NCI-H1694 treated with DMSO at 0.1 percent for 48 hours (cell line): ENCODE results near the gene LIG1.
A peak's percentile ranks its signal among the peaks of the same experiment; 100 is the strongest.

Source experiments
- DNase-seq: peaks from one replicate; lab custom pipeline; 2025; lab: John Stamatoyannopoulos, UW

The LIG1 gene

DNA sequence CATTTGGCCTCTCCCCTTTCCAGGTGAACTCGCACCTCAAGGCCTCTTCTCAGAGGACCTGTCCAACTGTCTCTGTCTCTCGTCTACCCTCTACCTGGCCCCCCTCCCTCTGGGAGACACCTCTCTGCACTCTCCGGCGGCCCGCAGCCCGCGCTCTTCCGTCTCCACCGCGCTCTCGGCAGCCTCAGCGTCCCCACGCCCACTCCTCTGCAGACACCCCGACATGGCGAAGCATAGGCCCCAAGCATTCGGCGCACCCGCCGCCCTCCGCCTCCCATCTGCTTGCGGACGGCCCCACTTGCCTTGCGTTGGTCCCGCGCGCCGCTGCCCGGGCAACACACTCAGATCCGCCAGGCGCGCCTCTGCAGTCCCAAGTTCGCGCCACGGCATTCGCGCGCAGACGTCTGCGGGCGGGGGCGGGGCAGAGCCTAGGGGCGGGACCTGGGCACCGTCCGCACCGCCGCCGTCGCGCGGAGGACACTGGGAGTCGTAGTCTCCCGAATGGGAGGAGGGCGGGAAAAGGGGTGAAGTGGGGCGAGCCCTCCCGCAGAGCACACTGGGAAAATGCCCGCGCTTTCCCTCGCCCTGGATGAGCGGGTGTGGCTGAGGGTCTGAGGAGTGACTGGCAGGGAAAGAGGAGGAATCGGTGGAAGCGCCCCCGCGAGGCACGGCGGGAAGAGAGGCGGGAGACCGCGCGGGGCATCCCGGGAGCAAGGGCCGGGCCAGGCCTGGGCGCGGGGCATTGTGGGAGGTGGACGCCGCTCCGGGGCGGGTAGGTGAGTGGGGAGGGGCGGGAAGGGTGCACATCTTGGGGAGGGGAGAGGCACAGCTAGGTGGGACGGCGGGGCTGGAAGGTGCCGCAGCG is at the start of gene LIG1, which contains the start of gene ZSWIM9:
Gene LIG1 (minus strand): TSS at position 406 of the 865 bp plus-strand sequence. CDS start 4,778 bp downstream, outside the sequence.
Gene ZSWIM9 (plus strand): TSS at position 742 of the 865 bp plus-strand sequence. CDS start 1,123 bp downstream, outside the sequence.
- peak; percentile 94 for DNase-seq

GRCh38 chr19:48218997-48219396 is 48.9 kb upstream of the LIG1 start:
- no peak for DNase-seq

GRCh38 chr19:48216933-48217332 is 46.8 kb upstream of the LIG1 start:
- DNase-seq = no peak

DNA sequence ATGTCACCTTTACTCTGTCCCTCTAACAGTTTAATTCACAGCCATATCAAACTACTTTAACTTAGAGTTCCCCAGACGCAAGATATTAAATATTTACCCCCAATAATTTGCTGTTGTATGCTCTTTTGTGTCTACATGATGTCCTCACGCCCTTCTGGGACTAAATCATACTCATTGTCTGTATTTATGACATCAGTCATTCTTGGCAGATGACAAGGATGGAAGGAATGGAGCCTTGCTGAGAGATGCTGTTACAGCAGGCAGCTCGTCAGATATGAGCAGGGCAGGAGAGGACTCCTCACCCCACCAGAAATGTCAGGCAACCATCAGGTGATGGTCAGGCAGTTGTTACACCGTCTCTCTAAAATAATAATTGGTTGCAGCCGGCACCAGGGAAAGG is 43.8 kb upstream of the LIG1 start:
- no peak for DNase-seq

DNA sequence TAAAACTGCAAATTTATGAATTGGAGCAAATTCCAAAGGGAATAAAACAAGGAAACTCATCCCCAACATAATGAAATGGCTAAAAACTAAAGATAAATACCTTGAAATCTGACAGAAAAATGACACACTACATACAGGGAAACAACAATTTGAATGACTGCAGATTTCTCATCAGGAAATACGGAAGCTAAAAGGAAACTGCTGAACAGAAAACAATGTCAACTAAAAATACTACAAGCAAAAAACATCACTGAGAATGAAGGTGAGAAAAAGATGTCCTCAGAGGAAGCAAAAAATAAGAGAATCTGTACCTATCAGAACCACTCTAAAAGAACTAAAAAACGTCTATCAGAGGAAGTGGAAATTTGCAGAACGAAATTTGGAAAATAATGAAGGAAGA is 39.9 kb upstream of the LIG1 start:
- no peak for DNase-seq

DNA sequence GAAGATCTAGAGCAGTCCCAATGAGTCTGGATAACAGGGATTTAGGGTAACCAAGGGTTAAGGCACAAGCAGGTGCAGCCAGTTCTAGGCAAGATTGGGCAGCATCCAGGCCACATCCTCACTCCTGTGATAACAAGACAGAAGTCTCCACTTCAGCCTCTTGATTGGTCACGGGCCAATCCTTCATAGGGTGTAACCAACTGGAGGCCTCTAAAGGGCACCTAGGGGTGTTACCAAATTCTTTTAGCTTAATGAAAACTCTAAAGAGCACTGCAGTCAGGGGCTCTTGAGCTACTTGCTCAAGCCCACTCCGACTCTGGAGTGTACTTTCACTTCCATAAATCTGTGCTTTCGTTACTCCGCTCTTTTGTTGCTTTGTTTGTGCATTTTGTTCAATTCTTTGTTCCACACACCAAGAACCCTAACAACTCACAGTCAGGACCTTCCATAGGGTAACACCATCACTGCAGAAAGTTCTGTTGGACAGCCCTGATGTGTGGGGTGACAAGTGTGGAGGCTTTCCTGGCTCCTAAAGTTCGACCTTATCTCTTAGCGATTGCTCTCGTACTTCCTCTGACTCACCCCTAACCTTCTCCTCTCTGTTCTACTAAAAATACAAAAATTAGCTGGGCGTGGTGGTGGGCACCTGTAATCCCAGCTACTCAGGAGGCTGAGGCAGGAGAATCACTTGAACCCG is 36.4 kb upstream of the LIG1 start:
- no peak for DNase-seq

DNA sequence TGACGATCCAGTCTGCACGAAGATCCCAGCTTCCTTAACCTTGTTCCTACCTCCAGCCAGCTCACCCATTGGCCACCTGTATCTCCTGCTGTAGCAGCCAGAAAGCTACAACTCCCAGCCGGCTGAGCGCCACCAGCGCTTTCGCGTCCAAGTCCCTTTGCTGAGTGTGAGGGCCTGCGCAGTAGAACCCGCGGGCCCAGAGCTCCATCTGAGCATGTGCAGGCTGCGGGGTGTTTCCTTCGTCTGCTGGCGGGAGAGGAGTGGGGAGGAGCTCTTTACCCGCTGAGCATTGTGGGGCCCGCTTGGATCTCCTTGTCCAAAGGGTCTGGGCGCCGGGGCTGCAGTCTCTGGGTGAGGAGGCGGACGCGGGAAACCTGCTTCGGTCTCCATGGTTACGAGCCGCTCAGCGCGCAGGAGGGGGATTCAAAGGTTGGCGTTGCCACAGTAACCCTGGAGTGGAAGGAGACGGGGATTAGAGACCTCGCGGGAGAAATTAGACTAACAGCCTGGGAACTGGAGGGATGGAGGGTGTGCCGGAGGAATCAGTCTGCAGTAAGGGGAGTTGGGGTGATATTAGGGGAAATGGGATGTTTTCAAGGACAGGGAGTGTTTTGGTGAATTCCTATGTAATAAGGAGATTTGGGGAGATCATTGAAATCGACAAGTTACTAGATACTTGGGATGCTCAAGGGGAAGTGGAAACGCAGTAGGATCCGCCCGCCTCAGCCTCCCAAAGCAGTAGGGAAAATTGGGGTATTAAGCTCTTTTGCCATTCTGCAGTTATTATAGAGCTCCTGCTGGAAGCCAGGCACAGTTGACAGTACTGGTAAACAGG is 33.9 kb upstream of the LIG1 start:
- peak; percentile 98 for DNase-seq

- peak; percentile 57 for DNase-seq
Measured at GRCh38 chr19:48203222-48203793, 33.2 kb upstream of the LIG1 start.

GRCh38 chr19:48196933-48197665 is 27.0 kb upstream of the LIG1 start:
- no peak for DNase-seq

- DNase-seq = no peak
Measured at GRCh38 chr19:48196321-48196763, 26.2 kb upstream of the LIG1 start.

GRCh38 chr19:48194844-48195830 is 25.0 kb upstream of the LIG1 start:
- DNase-seq = no peak

GRCh38 chr19:48194041-48194843 is 24.1 kb upstream of the LIG1 start:
- peak; percentile 11 for DNase-seq

DNA sequence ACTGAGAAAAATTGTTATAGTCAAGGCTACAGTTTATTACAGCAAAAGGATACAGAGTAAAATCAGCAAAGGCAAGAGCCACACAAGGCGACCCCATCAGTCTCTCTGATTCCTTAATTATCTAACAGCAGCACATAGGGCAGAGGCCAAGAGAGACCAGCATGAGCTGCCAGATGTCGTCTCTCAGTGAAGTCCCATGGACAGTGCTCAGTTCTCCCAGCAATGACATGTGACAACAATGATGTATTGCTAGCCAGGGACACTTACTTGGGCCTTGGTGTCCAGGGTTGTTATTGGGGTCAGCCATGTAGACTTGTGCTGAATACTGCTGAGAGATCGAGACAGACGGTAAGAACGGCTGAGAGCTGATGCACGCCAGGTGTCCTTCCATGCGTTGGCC is 22.6 kb upstream of the LIG1 start:
- DNase-seq = no peak

GRCh38 chr19:48190885-48191284 is 20.7 kb upstream of the LIG1 start:
- DNase-seq = no peak

GRCh38 chr19:48190288-48190884 is 20.2 kb upstream of the LIG1 start:
- DNase-seq = no peak

GRCh38 chr19:48186541-48186991 is 16.4 kb upstream of the LIG1 start:
- no peak for DNase-seq

DNA sequence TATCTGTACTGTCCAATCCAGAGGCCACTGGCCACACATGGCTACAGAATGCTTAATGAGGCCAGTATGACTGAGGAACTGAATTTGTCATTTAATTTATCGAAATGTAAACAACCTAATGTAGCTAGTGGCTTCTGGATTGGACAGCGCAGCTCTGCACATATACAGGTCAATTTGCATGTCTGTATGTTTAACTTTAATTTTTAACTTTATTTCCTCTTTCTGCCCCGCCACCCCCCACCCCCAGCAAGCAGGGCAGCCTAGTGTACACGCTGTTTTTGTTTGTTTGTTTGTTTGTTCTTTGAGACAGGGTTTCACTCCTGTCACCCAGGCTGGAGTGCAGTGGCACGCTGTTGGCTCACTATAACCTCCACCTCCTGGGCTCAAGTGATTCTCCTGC is 15.9 kb upstream of the LIG1 start:
- no peak for DNase-seq

DNA sequence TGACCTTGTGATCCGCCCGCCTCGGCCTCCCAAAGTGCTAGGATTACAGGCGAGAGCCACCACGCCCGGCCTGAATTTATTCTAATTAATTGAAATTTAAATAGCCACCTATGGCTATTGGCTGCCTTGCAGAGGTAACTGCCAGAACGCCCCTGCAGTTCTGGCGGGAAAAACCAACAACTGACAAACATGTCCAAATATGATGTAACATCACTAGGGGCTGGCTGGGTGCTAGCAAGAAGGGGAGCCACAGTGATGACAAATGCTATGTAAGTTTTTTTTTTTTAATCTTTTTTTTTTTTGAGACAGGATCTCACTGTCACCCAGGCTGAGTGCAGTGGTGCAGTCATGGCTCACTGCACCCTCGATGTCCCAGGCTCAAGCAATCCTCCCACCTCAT is 13.2 kb upstream of the LIG1 start:
- DNase-seq = no peak

- DNase-seq = no peak
Measured at GRCh38 chr19:48182434-48182833, 12.3 kb upstream of the LIG1 start.
